ENCODE measurements around the gene HES1. TPM values are rescaled to one million over a fixed set of nuclear protein-coding genes. Genes with fewer than 3 reads are reported as not detected.

The HES1 gene
- total and polyA plus RNA-seq, 10 of the 15 experiments (the other 5 are each of a cell fraction or from before 2014, with no cell fraction given): 0.46 to 5.3 (median 2.3) TPM

GRCh38 chr3:194180570-194180969 lies 44.6 kb downstream of the HES1 start (continued):
- TF ChIP-seq, protein P1, sequence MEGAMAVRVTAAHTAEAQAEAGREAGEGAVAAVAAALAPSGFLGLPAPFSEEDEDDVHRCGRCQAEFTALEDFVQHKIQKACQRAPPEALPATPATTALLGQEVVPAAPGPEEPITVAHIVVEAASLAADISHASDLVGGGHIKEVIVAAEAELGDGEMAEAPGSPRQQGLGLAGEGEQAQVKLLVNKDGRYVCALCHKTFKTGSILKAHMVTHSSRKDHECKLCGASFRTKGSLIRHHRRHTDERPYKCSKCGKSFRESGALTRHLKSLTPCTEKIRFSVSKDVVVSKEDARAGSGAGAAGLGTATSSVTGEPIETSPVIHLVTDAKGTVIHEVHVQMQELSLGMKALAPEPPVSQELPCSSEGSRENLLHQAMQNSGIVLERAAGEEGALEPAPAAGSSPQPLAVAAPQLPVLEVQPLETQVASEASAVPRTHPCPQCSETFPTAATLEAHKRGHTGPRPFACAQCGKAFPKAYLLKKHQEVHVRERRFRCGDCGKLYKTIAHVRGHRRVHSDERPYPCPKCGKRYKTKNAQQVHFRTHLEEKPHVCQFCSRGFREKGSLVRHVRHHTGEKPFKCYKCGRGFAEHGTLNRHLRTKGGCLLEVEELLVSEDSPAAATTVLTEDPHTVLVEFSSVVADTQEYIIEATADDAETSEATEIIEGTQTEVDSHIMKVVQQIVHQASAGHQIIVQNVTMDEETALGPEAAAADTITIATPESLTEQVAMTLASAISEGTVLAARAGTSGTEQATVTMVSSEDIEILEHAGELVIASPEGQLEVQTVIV (IDR thresholded peaks at IDR 0.05; ENCODE audit: borderline replicate concordance, partially characterized antibody): no peak
- TF ChIP-seq IKZF2 (IDR thresholded peaks at IDR 0.05) (no peak), RAD21 (IDR thresholded peaks at IDR 0.05; ENCODE audit: insufficient read depth, low read depth, low read length) (no peak)

DNA sequence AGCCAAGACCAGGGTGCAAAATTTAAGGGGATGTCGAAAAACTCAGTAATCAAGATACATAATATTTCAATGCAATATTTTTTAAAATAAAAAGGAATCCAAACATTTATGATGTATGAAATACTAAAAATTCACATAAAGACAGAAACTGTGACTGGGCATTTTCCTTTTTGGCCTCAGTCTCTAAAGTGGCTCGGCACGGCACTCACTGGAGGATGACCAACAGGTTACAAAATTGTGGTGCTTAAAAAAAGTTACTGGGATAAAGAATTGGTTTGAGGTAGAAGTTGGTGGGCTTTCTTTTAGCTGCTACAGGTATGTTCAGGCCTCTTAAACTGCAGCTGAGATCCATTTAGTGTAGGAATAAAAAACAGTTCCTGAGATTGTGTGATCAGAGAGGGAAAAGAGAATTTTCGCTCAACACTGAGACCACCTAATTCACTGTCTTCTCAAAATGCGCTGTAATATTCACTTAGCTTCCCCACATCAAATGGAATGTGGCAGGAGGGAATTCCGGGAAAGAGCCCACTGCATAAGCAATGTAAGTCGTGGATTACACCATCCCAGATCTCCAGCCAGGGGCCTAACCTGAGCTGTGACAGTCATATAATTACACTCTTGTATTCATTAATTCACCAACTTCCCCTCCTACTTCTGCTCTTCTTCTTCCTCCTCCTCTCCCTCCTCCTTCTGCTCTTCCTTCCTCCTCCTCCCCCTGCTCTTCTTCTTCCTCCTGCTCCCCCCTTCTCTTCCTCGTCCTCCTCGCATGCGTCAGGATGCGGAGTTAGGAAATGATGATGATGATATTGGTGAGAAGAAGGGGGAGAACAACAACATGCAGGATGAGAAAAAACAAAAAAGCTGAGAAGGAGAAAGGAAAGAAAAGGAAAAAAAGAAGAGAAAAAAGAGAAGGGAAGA lies 45.9 kb downstream of the HES1 start:
- Histone ChIP-seq H3K36me3 (ENCODE audit: control insufficient read depth in 2 of 2, insufficient read depth in 2 of 2, low read length in 1 of 2) (no peaks in the 10 kb centered on the region), H2AFZ (ENCODE audit: control insufficient read depth, low read depth, low read length) (no peak overlapping the region), H3K9ac (ENCODE audit: control insufficient read depth, insufficient read depth, low read length) (no peak overlapping the region), H3K4me1 (ENCODE audit: control insufficient read depth, insufficient read depth, low read length) (no peaks in the 10 kb centered on the region), H4K20me1 (ENCODE audit: control insufficient read depth, insufficient read depth) (no peaks in the 10 kb centered on the region), H3K4me2 (ENCODE audit: control insufficient read depth, insufficient read depth) (no peak overlapping the region), H3K27me3 (replicated peaks in 1 of 2; ENCODE audit: control insufficient read depth in 2 of 2, insufficient read depth in 2 of 2, low read length in 1 of 2) (no peaks in the 10 kb centered on the region; a peak in 1 of 4 replicates), H3K9me3 (replicated peaks; ENCODE audit: control insufficient read depth, insufficient read depth, low read length) (no peaks in the 10 kb centered on the region), H3K27ac (ENCODE audit: control insufficient read depth, insufficient read depth) (no peak overlapping the region), H3K79me2 (ENCODE audit: control insufficient read depth, insufficient read depth, low read length) (no peaks in the 10 kb centered on the region), H3K4me3 (no peak overlapping the region)
- CTCF ChIA-PET: no interaction called here
- WGBS (ENCODE audit: insufficient coverage, insufficient replicate concordance, low lambda C conversion rate, missing lambda C conversion rate): 64% methylated on average over 11 of the region's 11 CpGs
- intact Hi-C loops (cut with micrococcal nuclease; ENCODE audit: unreplicated experiment): loop anchor here (5.0 kb wide), 1 partner anchor 125 kb away; no protein-coding TSS in a partner anchor
- RAD21 ChIA-PET (ENCODE audit: unreplicated experiment): no interaction called here
- ATAC-seq: no peak
- FAIRE-seq: no peak
- DNase-seq (ENCODE audit: low read depth, low spot score): no peak
- POLR2A ChIA-PET: no interaction called here
- BruUV-seq (replicated peaks): no TSS peak
- SMC1A ChIA-PET (ENCODE audit: uncharacterized antibody, unreplicated experiment): no interaction called here
- in situ Hi-C loops (cut with MboI): no loop called here
- TF ChIP-seq EGR1 (IDR thresholded peaks at IDR 0.05; ENCODE audit: borderline replicate concordance in 1 of 2, low read depth in 2 of 2, low read length in 2 of 2) (no peak), CHD1 (IDR thresholded peaks at IDR 0.05; ENCODE audit: low read depth, low read length) (no peak), SIN3A (IDR thresholded peaks at IDR 0.05; ENCODE audit: low read depth, low read length) (no peak), JUND (IDR thresholded peaks at IDR 0.05; ENCODE audit: low read depth, low read length) (no peak), PAX5 (IDR thresholded peaks at IDR 0.05; ENCODE audit: borderline replicate concordance, low read depth, low read length) (no peak), KDM1A (IDR thresholded peaks at IDR 0.05; ENCODE audit: borderline replicate concordance) (no peak), SMAD1 (IDR thresholded peaks at IDR 0.05; ENCODE audit: low read depth, partially characterized antibody) (no peak), SMC3 (IDR thresholded peaks at IDR 0.05; ENCODE audit: borderline replicate concordance, low read length) (no peak), BMI1 (IDR thresholded peaks at IDR 0.05; ENCODE audit: borderline replicate concordance) (no peak), RAD51 (IDR thresholded peaks at IDR 0.05) (no peak), NBN (IDR thresholded peaks at IDR 0.05) (no peak), NFYA (IDR thresholded peaks at IDR 0.05; ENCODE audit: borderline replicate concordance, low read depth, low read length) (no peak), POLR2AphosphoS5 (IDR thresholded peaks at IDR 0.05; ENCODE audit: low read length) (no peak)
- TF ChIP-seq, protein P2, sequence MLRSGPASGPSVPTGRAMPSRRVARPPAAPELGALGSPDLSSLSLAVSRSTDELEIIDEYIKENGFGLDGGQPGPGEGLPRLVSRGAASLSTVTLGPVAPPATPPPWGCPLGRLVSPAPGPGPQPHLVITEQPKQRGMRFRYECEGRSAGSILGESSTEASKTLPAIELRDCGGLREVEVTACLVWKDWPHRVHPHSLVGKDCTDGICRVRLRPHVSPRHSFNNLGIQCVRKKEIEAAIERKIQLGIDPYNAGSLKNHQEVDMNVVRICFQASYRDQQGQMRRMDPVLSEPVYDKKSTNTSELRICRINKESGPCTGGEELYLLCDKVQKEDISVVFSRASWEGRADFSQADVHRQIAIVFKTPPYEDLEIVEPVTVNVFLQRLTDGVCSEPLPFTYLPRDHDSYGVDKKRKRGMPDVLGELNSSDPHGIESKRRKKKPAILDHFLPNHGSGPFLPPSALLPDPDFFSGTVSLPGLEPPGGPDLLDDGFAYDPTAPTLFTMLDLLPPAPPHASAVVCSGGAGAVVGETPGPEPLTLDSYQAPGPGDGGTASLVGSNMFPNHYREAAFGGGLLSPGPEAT (IDR thresholded peaks at IDR 0.05; ENCODE audit: low read depth): no peak
- TF ChIP-seq, protein P3, sequence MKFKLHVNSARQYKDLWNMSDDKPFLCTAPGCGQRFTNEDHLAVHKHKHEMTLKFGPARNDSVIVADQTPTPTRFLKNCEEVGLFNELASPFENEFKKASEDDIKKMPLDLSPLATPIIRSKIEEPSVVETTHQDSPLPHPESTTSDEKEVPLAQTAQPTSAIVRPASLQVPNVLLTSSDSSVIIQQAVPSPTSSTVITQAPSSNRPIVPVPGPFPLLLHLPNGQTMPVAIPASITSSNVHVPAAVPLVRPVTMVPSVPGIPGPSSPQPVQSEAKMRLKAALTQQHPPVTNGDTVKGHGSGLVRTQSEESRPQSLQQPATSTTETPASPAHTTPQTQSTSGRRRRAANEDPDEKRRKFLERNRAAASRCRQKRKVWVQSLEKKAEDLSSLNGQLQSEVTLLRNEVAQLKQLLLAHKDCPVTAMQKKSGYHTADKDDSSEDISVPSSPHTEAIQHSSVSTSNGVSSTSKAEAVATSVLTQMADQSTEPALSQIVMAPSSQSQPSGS (IDR thresholded peaks at IDR 0.05; ENCODE audit: low read length): no peak

Data from GM12878 (cell line).